Measurements from ENCODE around the gene SPCS3. TPM values are rescaled to one million over a fixed set of nuclear protein-coding genes. Genes with fewer than 3 reads are reported as not detected.
A peak's percentile ranks its signal among the peaks of the same experiment; 100 is the strongest.
"Not testable (repeated sequence)": the region's sequence is repeated elsewhere in the genome, so short reads cannot be mapped to it uniquely, and the experiment has no call there.

SPCS3 gene
- total RNA-seq, 1 donor from 2014 or later: 115 TPM

GRCh38 chr4:176302283-176303275 lies 17.2 kb upstream of the SPCS3 start:
- DNase-seq (ENCODE audit: low spot score): no peak
- intact Hi-C loops (cut with DNase I): no loop called here

GRCh38 chr4:176303938-176304337 lies 15.8 kb upstream of the SPCS3 start:
- no peak for DNase-seq (ENCODE audit: low spot score)
- intact Hi-C loops (cut with DNase I): no loop called here

- intact Hi-C loops (cut with DNase I): no loop called here
- no peak for DNase-seq (ENCODE audit: low spot score)
Observed at GRCh38 chr4:176306837-176307665, 12.7 kb upstream of the SPCS3 start.

GRCh38 chr4:176307666-176307930 lies 12.2 kb upstream of the SPCS3 start:
- intact Hi-C loops (cut with DNase I): no loop called here
- no peak for DNase-seq (ENCODE audit: low spot score)

GRCh38 chr4:176308441-176308840 lies 11.3 kb upstream of the SPCS3 start:
- intact Hi-C loops (cut with DNase I): no loop called here
- DNase-seq (ENCODE audit: low spot score): no peak

GRCh38 chr4:176309046-176309445 lies 10.7 kb upstream of the SPCS3 start:
- intact Hi-C loops (cut with DNase I): no loop called here
- no peak for DNase-seq (ENCODE audit: low spot score)

GRCh38 chr4:176309772-176310171 lies 10.0 kb upstream of the SPCS3 start:
- no peak for DNase-seq (ENCODE audit: low spot score)
- intact Hi-C loops (cut with DNase I): no loop called here

- intact Hi-C loops (cut with DNase I): no loop called here
- no peak for DNase-seq (ENCODE audit: low spot score)
Observed at GRCh38 chr4:176313596-176314336, 6.0 kb upstream of the SPCS3 start.

GRCh38 chr4:176319151-176319703 lies 539 bp upstream of the SPCS3 start:
- intact Hi-C loops (cut with DNase I): no loop called here

GRCh38 chr4:176320340-176320975 lies 692 bp downstream of the SPCS3 start:
- intact Hi-C loops (cut with DNase I): loop anchor here (2.0 to 5.0 kb wide), 2 partner anchors 43 to 126 kb away; partner anchors contain the start of gene SPATA4
- DNase-seq (ENCODE audit: low spot score): peak; percentile 96

More at GRCh38 chr4:176319151-176319703, 539 bp upstream of the SPCS3 start:
- DNase-seq (ENCODE audit: low spot score): no peak

GRCh38 chr4:176320976-176321361 lies 1.2 kb downstream of the SPCS3 start:
- no peak for DNase-seq (ENCODE audit: low spot score)
- intact Hi-C loops (cut with DNase I): loop anchor here (2.0 to 5.0 kb wide), 2 partner anchors 44 to 126 kb away; partner anchors contain the start of gene SPATA4

- intact Hi-C loops (cut with DNase I): loop anchor here (2.0 to 5.0 kb wide), 2 partner anchors 44 to 127 kb away; partner anchors contain the start of gene SPATA4
Observed at GRCh38 chr4:176321589-176321988, 1.8 kb downstream of the SPCS3 start.

GRCh38 chr4:176323511-176324160 lies 3.9 kb downstream of the SPCS3 start:
- intact Hi-C loops (cut with DNase I): loop anchor here (5.0 kb wide), 1 partner anchor 46 kb away; no protein-coding TSS in a partner anchor
- no peak for DNase-seq (ENCODE audit: low spot score)

More at GRCh38 chr4:176321589-176321988, 1.8 kb downstream of the SPCS3 start:
- DNase-seq (ENCODE audit: low spot score): no peak

GRCh38 chr4:176324876-176325275 lies 5.1 kb downstream of the SPCS3 start:
- DNase-seq (ENCODE audit: low spot score): not testable (repeated sequence)
- intact Hi-C loops (cut with DNase I): loop anchor here (5.0 kb wide), 1 partner anchor 48 kb away; no protein-coding TSS in a partner anchor

- DNase-seq (ENCODE audit: low spot score): no peak
- intact Hi-C loops (cut with DNase I): no loop called here
Observed at GRCh38 chr4:176333076-176333475, 13.3 kb downstream of the SPCS3 start.

- intact Hi-C loops (cut with DNase I): no loop called here
- DNase-seq (ENCODE audit: low spot score): no peak
Observed at GRCh38 chr4:176334066-176334465, 14.3 kb downstream of the SPCS3 start.

- DNase-seq (ENCODE audit: low spot score): no peak
- intact Hi-C loops (cut with DNase I): loop anchor here (5.0 kb wide), 1 partner anchor 183 kb away; no protein-coding TSS in a partner anchor
Observed at GRCh38 chr4:176335421-176335820, 15.7 kb downstream of the SPCS3 start.
